ENCODE data around the gene CCNL2. TPM values are rescaled to one million over a fixed set of nuclear protein-coding genes. Genes with fewer than 3 reads are reported as not detected.
"Not testable (repeated sequence)": the region's sequence is repeated elsewhere in the genome, so short reads cannot be mapped to it uniquely, and the experiment has no call there.

Gene CCNL2
- total RNA-seq, 1 donor from 2014 or later: 138 TPM

GRCh38 chr1:1428967-1429366 is 29.8 kb upstream of the CCNL2 start:
- H3K4me1 Mint-ChIP-seq (ENCODE audit: low read depth); H3K36me3 Mint-ChIP-seq (ENCODE audit: low read depth); H3K27ac Mint-ChIP-seq; H3K9me3 Mint-ChIP-seq; H3K4me3 Mint-ChIP-seq; intact Hi-C loops (cut with micrococcal nuclease); DNase-seq (ENCODE audit: low spot score): not testable (repeated sequence)
- H3K27me3 Mint-ChIP-seq (ENCODE audit: insufficient read depth): peaks cover 24% of the 10 kb centered on the region

GRCh38 chr1:1428174-1428573 is 29.0 kb upstream of the CCNL2 start:
- DNase-seq (ENCODE audit: low spot score): no peak
- H3K4me3 Mint-ChIP-seq: peak overlapping the region; percentile 20
- intact Hi-C loops (cut with micrococcal nuclease): no loop called here
- H3K36me3 Mint-ChIP-seq (ENCODE audit: low read depth): no peaks in the 10 kb centered on the region
- H3K27me3 Mint-ChIP-seq (ENCODE audit: insufficient read depth): peaks cover 24% of the 10 kb centered on the region
- H3K9me3 Mint-ChIP-seq: no peaks in the 10 kb centered on the region
- H3K4me1 Mint-ChIP-seq (ENCODE audit: low read depth): no peaks in the 10 kb centered on the region
- H3K27ac Mint-ChIP-seq: peak overlapping the region; percentile 59

GRCh38 chr1:1427820-1428148 is 28.6 kb upstream of the CCNL2 start:
- no peak overlapping the region for H3K4me3 Mint-ChIP-seq
- no peak overlapping the region for H3K27ac Mint-ChIP-seq
- H3K36me3 Mint-ChIP-seq (ENCODE audit: low read depth): no peaks in the 10 kb centered on the region
- no peaks in the 10 kb centered on the region for H3K4me1 Mint-ChIP-seq (ENCODE audit: low read depth)
- no peak for DNase-seq (ENCODE audit: low spot score)
- no peaks in the 10 kb centered on the region for H3K9me3 Mint-ChIP-seq
- peaks cover 24% of the 10 kb centered on the region for H3K27me3 Mint-ChIP-seq (ENCODE audit: insufficient read depth)
- intact Hi-C loops (cut with micrococcal nuclease): no loop called here

- Mint-ChIP-seq H3K27ac (no peak overlapping the region), H3K4me1 (ENCODE audit: low read depth) (no peaks in the 10 kb centered on the region), H3K36me3 (ENCODE audit: low read depth) (no peaks in the 10 kb centered on the region), H3K9me3 (no peaks in the 10 kb centered on the region), H3K27me3 (ENCODE audit: insufficient read depth) (peaks cover 26% of the 10 kb centered on the region), H3K4me3 (no peak overlapping the region)
- intact Hi-C loops (cut with micrococcal nuclease): no loop called here
- no peak for DNase-seq (ENCODE audit: low spot score)
Measured at GRCh38 chr1:1427106-1427819, 28.1 kb upstream of the CCNL2 start.

- Mint-ChIP-seq H3K36me3 (ENCODE audit: low read depth) (no peaks in the 10 kb centered on the region), H3K27ac (no peak overlapping the region), H3K9me3 (no peaks in the 10 kb centered on the region), H3K4me3 (no peak overlapping the region), H3K27me3 (ENCODE audit: insufficient read depth) (peaks cover 28% of the 10 kb centered on the region), H3K4me1 (ENCODE audit: low read depth) (no peaks in the 10 kb centered on the region)
- no peak for DNase-seq (ENCODE audit: low spot score)
- intact Hi-C loops (cut with micrococcal nuclease): no loop called here
Measured at GRCh38 chr1:1426496-1427105, 27.5 kb upstream of the CCNL2 start.

- no peaks in the 10 kb centered on the region for H3K9me3 Mint-ChIP-seq
- no peaks in the 10 kb centered on the region for H3K36me3 Mint-ChIP-seq (ENCODE audit: low read depth)
- no peak overlapping the region for H3K4me3 Mint-ChIP-seq
Measured at GRCh38 chr1:1425753-1426495, 26.8 kb upstream of the CCNL2 start.

GRCh38 chr1:1425426-1425752 is 26.3 kb upstream of the CCNL2 start:
- Mint-ChIP-seq H3K27me3 (ENCODE audit: insufficient read depth) (peaks cover 26% of the 10 kb centered on the region), H3K9me3 (no peaks in the 10 kb centered on the region), H3K4me1 (ENCODE audit: low read depth) (no peaks in the 10 kb centered on the region), H3K4me3 (no peak overlapping the region), H3K27ac (no peak overlapping the region), H3K36me3 (ENCODE audit: low read depth) (no peaks in the 10 kb centered on the region)
- no peak for DNase-seq (ENCODE audit: low spot score)
- intact Hi-C loops (cut with micrococcal nuclease): no loop called here

More at GRCh38 chr1:1425753-1426495, 26.8 kb upstream of the CCNL2 start:
- peaks cover 26% of the 10 kb centered on the region for H3K27me3 Mint-ChIP-seq (ENCODE audit: insufficient read depth)
- no peak overlapping the region for H3K27ac Mint-ChIP-seq
- DNase-seq (ENCODE audit: low spot score): no peak
- intact Hi-C loops (cut with micrococcal nuclease): no loop called here
- no peaks in the 10 kb centered on the region for H3K4me1 Mint-ChIP-seq (ENCODE audit: low read depth)

GRCh38 chr1:1424707-1425106 is 25.6 kb upstream of the CCNL2 start:
- Mint-ChIP-seq H3K9me3 (no peaks in the 10 kb centered on the region), H3K36me3 (ENCODE audit: low read depth) (no peaks in the 10 kb centered on the region), H3K4me3 (no peak overlapping the region), H3K4me1 (ENCODE audit: low read depth) (no peaks in the 10 kb centered on the region), H3K27me3 (ENCODE audit: insufficient read depth) (peaks cover 22% of the 10 kb centered on the region), H3K27ac (no peak overlapping the region)
- intact Hi-C loops (cut with micrococcal nuclease): no loop called here
- no peak for DNase-seq (ENCODE audit: low spot score)

- Mint-ChIP-seq H3K27ac (no peak overlapping the region), H3K9me3 (no peaks in the 10 kb centered on the region), H3K36me3 (ENCODE audit: low read depth) (no peaks in the 10 kb centered on the region), H3K4me1 (ENCODE audit: low read depth) (peaks cover 2% of the 10 kb centered on the region), H3K27me3 (ENCODE audit: insufficient read depth) (peaks cover 10% of the 10 kb centered on the region), H3K4me3 (no peak overlapping the region)
- DNase-seq (ENCODE audit: low spot score): no peak
- intact Hi-C loops (cut with micrococcal nuclease): no loop called here
Measured at GRCh38 chr1:1423245-1423597, 24.1 kb upstream of the CCNL2 start.

GRCh38 chr1:1422465-1423244 is 23.5 kb upstream of the CCNL2 start:
- peaks cover 8% of the 10 kb centered on the region for H3K4me1 Mint-ChIP-seq (ENCODE audit: low read depth)
- H3K9me3 Mint-ChIP-seq: no peaks in the 10 kb centered on the region
- peaks cover 10% of the 10 kb centered on the region for H3K27me3 Mint-ChIP-seq (ENCODE audit: insufficient read depth)
- no peak overlapping the region for H3K27ac Mint-ChIP-seq
- H3K36me3 Mint-ChIP-seq (ENCODE audit: low read depth): no peaks in the 10 kb centered on the region
- H3K4me3 Mint-ChIP-seq: no peak overlapping the region
- no peak for DNase-seq (ENCODE audit: low spot score)
- intact Hi-C loops (cut with micrococcal nuclease): no loop called here

- Mint-ChIP-seq H3K27ac (no peak overlapping the region), H3K4me1 (ENCODE audit: low read depth) (peaks cover 10% of the 10 kb centered on the region), H3K4me3 (no peak overlapping the region), H3K27me3 (ENCODE audit: insufficient read depth) (peaks cover 10% of the 10 kb centered on the region), H3K9me3 (no peaks in the 10 kb centered on the region), H3K36me3 (ENCODE audit: low read depth) (no peaks in the 10 kb centered on the region)
- intact Hi-C loops (cut with micrococcal nuclease): no loop called here
- no peak for DNase-seq (ENCODE audit: low spot score)
Measured at GRCh38 chr1:1421907-1422464, 22.9 kb upstream of the CCNL2 start.

- intact Hi-C loops (cut with micrococcal nuclease): no loop called here
- no peaks in the 10 kb centered on the region for H3K9me3 Mint-ChIP-seq
- H3K4me3 Mint-ChIP-seq: no peak within 1 kb of the TSS
- H3K36me3 Mint-ChIP-seq (ENCODE audit: low read depth): no peaks in the 10 kb centered on the region
- H3K4me1 Mint-ChIP-seq (ENCODE audit: low read depth): peaks cover 10% of the 10 kb centered on the region
- H3K27ac Mint-ChIP-seq: no peak within 1 kb of the TSS
- peaks cover 9% of the 10 kb centered on the region for H3K27me3 Mint-ChIP-seq (ENCODE audit: insufficient read depth)
- DNase-seq (ENCODE audit: low spot score): no peak
Measured at GRCh38 chr1:1421147-1421906, 22.2 kb upstream of the CCNL2 start, which contains the start of gene ANKRD65. Gene ANKRD65 (minus strand): TSS chr1:1421276. CDS start chr1:1421005, 271 bp downstream.
